ENCODE results near the gene MRPL20.

MRPL20 gene

GRCh38 chr1:1359664-1360468 is 47.2 kb downstream of the MRPL20 start:
- DNase-seq: no peak

DNA sequence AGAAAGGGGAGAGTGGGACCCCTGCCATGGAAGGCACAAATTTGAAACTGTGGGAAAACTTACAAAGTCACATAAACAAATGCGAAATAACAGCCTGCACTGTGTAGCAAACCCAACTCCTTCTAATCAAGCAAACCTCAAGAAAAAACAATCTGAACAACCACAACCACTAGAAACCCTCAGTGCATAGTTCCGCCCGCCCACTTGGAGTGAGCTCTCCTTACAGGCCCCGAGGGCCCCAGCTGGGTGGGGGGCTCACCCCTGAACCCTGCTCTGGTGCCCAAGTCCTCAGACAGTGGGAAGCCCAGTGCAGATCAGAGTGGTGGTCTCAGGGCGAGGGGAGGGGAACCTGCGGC is 47.8 kb downstream of the MRPL20 start:
- DNase-seq: no peak

GRCh38 chr1:1358433-1359271 is 48.4 kb downstream of the MRPL20 start, which contains the start of gene MXRA8:
MXRA8 (minus strand) TSS chr1:1358555; CDS start chr1:1358504, 51 bp downstream.
- no peak for DNase-seq

- DNase-seq: no peak
Observed at GRCh38 chr1:1357871-1358432, 49.1 kb downstream of the MRPL20 start.

DNA sequence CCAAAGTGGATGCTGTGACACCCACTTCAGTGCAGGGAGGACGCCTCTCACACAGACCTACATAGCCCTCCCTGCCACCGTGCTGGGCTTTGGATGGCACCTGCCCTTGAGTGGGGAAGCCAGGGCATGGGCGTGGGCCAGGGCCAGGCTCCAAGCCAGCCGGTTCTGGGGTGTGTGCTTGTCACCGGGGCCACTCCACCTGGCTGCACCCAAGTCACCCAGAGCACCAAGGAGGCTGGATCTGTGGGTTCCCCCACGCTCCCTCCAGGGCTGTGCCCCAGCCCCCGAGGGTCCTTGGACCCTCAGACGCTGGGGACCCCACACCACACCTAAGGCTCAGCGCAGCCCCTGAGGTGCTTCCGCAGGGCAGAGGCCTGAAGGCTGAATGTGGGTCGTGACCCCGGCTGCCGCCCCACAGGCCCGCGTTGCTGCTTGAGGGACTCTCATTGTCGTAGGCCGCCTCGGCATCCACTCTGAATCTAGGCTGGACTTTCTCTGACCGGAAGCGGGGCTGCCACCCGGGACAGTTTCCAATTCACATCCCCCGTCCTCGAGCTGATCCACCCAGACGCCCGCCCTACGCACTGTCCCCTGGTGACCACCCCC is 50.2 kb downstream of the MRPL20 start:
- DNase-seq: no peak

DNA sequence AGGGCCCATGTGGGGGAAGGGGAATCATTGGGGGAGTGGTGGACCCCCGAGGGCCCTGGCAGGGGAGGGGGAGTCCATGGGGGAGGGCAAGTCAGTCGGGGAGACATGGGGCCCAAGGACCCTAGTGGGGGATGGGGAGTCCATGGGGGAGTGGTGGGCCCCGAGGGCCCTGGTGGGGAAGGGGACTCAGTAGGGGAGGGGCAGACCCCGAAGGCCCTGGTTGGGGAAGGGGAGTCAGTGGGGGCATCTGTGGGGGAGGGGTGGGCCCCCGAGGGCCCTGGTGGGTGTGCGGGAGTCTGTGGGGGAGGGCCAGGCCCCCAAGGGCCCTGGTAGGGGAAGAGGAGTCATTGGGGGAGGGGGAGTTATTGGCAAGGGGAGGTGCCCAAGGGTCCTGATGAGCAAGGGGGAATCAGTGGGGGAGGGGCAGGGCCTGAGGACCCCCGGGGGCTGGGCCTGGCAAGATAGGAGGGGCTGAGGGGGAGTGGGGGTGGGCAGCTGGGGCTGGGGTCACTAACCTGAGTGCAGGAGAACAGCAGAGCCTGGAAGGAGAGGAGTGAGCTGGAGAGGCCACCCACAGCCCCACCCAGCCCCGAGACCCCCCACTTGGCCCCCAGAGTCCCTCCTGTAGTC is 50.8 kb downstream of the MRPL20 start:
- DNase-seq: no peak

- DNase-seq: peak; percentile 60
Observed at GRCh38 chr1:1355416-1355815, 51.7 kb downstream of the MRPL20 start.

DNA sequence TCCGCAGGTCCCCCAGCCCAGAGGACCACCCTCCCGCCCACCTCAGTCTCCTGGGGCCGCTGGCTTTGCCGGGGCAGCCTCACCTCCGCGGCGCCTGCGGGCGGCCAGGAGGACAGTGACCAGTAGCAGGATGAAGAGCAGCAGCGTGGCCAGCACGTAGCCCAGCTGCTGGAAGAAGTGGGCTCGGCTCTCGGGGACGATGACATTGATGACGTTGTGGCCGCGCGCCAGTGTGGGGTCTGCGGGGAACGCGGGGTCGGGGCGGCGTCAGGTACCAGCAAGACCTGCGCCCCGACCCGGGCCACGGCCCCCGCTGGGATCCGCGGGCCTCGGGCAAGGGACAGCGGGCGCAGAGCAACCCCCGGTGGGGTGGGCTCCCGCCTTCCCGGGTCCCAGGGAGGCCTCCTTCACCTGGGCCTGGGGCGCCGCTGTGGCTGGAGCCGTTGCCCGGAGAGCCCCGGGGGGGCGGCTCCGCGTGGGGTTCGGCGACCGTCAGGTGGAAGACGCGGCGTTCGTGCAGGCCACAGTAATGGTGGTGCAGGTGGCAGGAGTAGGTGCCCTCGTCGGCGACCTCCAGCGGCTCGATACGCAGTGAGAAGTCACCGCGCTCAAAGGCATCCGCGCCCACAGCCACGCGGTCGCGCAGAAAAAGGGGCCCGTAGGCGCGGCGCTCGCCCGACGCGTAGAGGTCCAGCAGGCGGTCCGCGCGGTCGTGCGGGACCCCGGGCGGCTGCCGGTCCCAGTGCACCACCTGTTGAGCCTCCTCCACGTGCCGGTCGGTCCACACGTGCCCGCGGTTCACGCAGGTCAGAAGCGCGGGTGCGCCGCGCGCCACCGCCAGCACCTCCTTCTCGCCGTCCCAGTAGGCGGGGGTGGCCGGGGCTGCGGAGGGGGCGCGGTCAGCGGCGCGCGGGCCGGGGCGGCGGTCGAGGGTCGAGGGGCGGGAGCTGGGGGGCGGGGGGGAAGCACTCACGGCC is 52.5 kb downstream of the MRPL20 start:
- DNase-seq: peak; percentile 20

DNA sequence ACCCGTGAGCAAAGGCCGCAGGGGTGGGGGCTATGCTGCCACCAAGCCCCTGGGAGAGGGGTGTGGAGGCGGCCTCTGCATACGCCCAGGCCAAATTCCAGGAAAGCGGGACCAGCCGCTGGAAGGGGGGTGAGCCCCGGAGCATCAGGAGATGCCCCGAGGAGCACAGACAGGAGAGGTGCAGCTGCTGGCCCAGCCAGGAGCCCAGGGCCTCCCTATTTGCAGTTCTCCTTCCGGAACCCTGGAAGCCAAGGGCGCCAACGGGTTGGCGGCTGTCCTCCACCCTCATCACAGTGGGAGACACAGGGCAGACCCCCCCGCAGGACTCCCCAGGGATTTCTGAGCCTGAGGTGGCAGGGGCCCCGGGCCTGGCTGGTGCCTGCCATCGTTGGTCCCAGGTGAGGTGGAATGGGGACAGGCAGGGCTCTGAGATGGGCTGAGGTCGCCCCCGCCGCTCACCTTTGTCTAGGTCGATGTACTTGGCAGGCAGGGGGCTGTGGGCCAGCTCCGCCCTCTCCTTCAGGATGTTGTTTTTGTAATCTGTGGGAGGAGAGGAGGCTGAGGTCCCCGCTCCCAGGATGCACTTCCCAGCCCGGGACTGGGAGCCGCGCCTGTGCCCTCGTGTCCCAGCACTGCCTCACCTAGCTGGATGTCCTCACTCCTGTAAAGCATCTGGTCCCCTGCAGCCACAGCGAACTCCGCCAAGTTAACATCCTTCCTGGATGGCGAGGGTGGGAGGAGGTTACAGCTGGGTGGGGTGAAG is 53.5 kb downstream of the MRPL20 start:
- DNase-seq: peak; percentile 24

DNA sequence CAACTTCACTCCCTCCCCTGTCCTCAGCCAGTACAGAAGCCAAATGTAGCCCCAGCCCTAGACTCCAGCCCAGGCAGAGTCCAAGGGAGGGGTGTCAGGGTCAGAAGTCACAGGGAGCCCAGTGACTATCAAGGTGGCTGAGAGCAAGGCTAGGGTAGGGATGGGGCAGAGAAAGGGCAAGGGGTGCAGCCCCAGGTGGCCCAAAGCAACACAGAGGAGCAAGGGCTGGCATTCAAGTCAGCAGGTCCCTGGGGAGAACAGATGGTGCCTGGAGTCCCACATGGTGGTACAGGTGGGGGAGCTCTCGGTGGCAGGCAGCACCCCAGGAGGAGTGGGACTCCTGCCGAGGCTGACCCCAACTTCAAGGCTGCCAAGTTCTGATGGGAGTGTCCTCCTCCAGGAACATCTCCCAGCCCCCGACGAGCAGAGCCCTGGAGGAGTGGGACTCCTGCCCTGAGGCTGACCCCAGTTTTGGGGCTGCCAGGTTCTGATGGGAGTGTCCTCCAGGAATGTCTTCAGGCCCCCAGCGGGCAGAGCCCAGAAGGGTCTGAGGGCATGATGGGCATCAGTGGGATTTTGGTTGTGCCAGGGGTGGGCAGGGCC is 54.2 kb downstream of the MRPL20 start:
- DNase-seq: peak; percentile 21
